ENCODE data around the gene AP3S1.
"Not testable (repeated sequence)": the region's sequence is repeated elsewhere in the genome, so short reads cannot be mapped to it uniquely, and the experiment has no call there.

Gene AP3S1

GRCh38 chr5:115841382-115842088 lies at the start of gene AP3S1, which contains the start of gene ATG12:
Gene AP3S1, plus strand, starts transcription at chr5:115841935. Its CDS starts 103 bp downstream, at chr5:115842038.
Gene ATG12, minus strand, starts transcription at chr5:115841565. Its CDS starts 13 bp downstream, at chr5:115841552.
- peaks cover 10% of the 10 kb centered on the region for H3K27me3 ChIP-seq (ENCODE audit: control insufficient read depth, insufficient read depth, low read length)
- H3K4me1 ChIP-seq (ENCODE audit: control insufficient read depth, insufficient read depth, low read length) = peaks cover 10% of the 10 kb centered on the region
- no peaks in the 10 kb centered on the region for H3K9me3 ChIP-seq (ENCODE audit: control insufficient read depth, insufficient read depth, low read length)
- no peaks in the 10 kb centered on the region for H3K36me3 ChIP-seq (ENCODE audit: control insufficient read depth, insufficient read depth, low read length)
- H3K9ac ChIP-seq (ENCODE audit: low read depth, low read length) = peak within 1 kb of the TSS; percentile 93
- peak within 1 kb of the TSS; percentile 99 for H3K4me3 ChIP-seq (ENCODE audit: low read depth, low read length)

DNA sequence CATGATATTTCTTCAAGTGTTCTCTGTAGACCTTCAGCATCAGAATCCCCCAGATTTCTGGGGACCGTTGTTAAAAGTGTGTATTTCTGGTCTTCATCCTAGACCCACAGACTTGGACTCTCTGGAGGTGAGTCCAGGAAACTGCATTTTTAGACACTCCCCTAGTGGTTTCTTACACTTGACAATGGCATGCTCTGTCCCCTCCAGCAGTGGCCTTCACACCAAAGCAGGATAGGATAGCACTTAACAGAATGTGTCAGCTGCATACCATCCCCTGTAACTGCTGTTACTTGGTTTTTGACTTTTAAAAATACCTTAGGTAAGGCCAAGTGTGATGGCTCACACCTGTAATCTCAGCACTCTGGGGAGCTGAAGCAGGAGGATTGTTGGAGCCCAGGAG lies 46.0 kb upstream of the AP3S1 start:
- H3K4me3 ChIP-seq (ENCODE audit: low read depth, low read length) = no peak overlapping the region
- no peaks in the 10 kb centered on the region for H3K36me3 ChIP-seq (ENCODE audit: control insufficient read depth, insufficient read depth, low read length)
- H3K27me3 ChIP-seq (ENCODE audit: control insufficient read depth, insufficient read depth, low read length) = no peaks in the 10 kb centered on the region
- no peaks in the 10 kb centered on the region for H3K4me1 ChIP-seq (ENCODE audit: control insufficient read depth, insufficient read depth, low read length)
- H3K9me3 ChIP-seq (ENCODE audit: control insufficient read depth, insufficient read depth, low read length) = no peaks in the 10 kb centered on the region
- H3K9ac ChIP-seq (ENCODE audit: low read depth, low read length) = no peak overlapping the region

GRCh38 chr5:115796656-115797055 lies 45.1 kb upstream of the AP3S1 start:
- H3K27me3 ChIP-seq (ENCODE audit: control insufficient read depth, insufficient read depth, low read length) = no peaks in the 10 kb centered on the region
- H3K9me3 ChIP-seq (ENCODE audit: control insufficient read depth, insufficient read depth, low read length) = no peaks in the 10 kb centered on the region
- H3K4me3 ChIP-seq (ENCODE audit: low read depth, low read length) = no peak overlapping the region
- no peak overlapping the region for H3K9ac ChIP-seq (ENCODE audit: low read depth, low read length)
- H3K36me3 ChIP-seq (ENCODE audit: control insufficient read depth, insufficient read depth, low read length) = no peaks in the 10 kb centered on the region
- no peaks in the 10 kb centered on the region for H3K4me1 ChIP-seq (ENCODE audit: control insufficient read depth, insufficient read depth, low read length)

GRCh38 chr5:115798252-115798651 lies 43.5 kb upstream of the AP3S1 start:
- H3K4me1 ChIP-seq (ENCODE audit: control insufficient read depth, insufficient read depth, low read length) = no peaks in the 10 kb centered on the region
- H3K9me3 ChIP-seq (ENCODE audit: control insufficient read depth, insufficient read depth, low read length) = no peaks in the 10 kb centered on the region
- no peaks in the 10 kb centered on the region for H3K36me3 ChIP-seq (ENCODE audit: control insufficient read depth, insufficient read depth, low read length)
- H3K27me3 ChIP-seq (ENCODE audit: control insufficient read depth, insufficient read depth, low read length) = no peaks in the 10 kb centered on the region
- H3K4me3 ChIP-seq (ENCODE audit: low read depth, low read length) = no peak overlapping the region
- no peak overlapping the region for H3K9ac ChIP-seq (ENCODE audit: low read depth, low read length)

DNA sequence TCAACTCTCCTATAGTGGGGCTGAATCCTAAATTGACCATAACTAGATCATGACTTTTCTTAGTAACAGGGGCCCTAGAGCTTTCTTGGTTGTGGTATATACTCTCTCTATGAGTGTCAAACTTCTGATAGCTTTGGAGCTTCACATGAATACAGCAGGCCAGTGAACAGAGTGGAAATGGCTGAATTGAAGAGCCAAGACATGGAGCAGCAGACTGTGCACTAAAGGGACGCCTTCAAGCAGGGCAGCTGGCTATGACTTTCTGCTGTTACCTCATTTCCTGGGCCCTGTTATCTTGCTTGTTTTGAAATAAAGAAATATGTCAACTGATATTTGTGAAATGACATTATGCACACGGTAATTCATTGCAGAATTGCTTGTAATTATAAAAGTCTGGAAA lies 41.6 kb upstream of the AP3S1 start:
- H3K36me3 ChIP-seq (ENCODE audit: control insufficient read depth, insufficient read depth, low read length) = no peaks in the 10 kb centered on the region
- H3K4me1 ChIP-seq (ENCODE audit: control insufficient read depth, insufficient read depth, low read length) = no peaks in the 10 kb centered on the region
- no peak overlapping the region for H3K4me3 ChIP-seq (ENCODE audit: low read depth, low read length)
- no peaks in the 10 kb centered on the region for H3K27me3 ChIP-seq (ENCODE audit: control insufficient read depth, insufficient read depth, low read length)
- H3K9me3 ChIP-seq (ENCODE audit: control insufficient read depth, insufficient read depth, low read length) = no peaks in the 10 kb centered on the region
- H3K9ac ChIP-seq (ENCODE audit: low read depth, low read length) = no peak overlapping the region

- Histone ChIP-seq H3K9me3 (ENCODE audit: control insufficient read depth, insufficient read depth, low read length) (no peaks in the 10 kb centered on the region), H3K9ac (ENCODE audit: low read depth, low read length) (no peak overlapping the region), H3K4me3 (ENCODE audit: low read depth, low read length) (no peak overlapping the region), H3K27me3 (ENCODE audit: control insufficient read depth, insufficient read depth, low read length) (no peaks in the 10 kb centered on the region), H3K36me3 (ENCODE audit: control insufficient read depth, insufficient read depth, low read length) (no peaks in the 10 kb centered on the region), H3K4me1 (ENCODE audit: control insufficient read depth, insufficient read depth, low read length) (no peaks in the 10 kb centered on the region)
Observed at GRCh38 chr5:115801152-115801551, 40.6 kb upstream of the AP3S1 start.

DNA sequence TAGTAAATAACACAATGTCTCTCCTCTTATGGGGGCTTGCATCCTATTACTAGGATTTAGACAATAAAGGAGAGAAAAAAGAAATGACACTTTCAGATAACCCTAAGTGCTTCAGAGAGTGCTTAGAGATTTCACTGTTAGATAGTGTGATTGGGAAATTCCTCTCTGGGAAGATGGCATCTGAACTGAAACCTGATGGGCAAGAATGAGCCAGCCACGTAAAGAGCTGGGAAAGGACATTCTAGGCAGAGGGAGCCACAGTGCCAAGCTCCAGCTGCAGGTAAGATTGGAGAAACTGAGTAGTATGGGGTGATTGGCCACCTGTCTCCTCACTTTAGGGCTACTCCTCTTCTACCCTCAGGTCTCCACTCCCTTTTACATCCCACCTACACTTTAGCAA lies 39.8 kb upstream of the AP3S1 start:
- H3K9me3 ChIP-seq (ENCODE audit: control insufficient read depth, insufficient read depth, low read length) = no peaks in the 10 kb centered on the region
- no peak overlapping the region for H3K4me3 ChIP-seq (ENCODE audit: low read depth, low read length)
- no peak overlapping the region for H3K9ac ChIP-seq (ENCODE audit: low read depth, low read length)
- H3K27me3 ChIP-seq (ENCODE audit: control insufficient read depth, insufficient read depth, low read length) = no peaks in the 10 kb centered on the region
- H3K4me1 ChIP-seq (ENCODE audit: control insufficient read depth, insufficient read depth, low read length) = no peaks in the 10 kb centered on the region
- no peaks in the 10 kb centered on the region for H3K36me3 ChIP-seq (ENCODE audit: control insufficient read depth, insufficient read depth, low read length)

DNA sequence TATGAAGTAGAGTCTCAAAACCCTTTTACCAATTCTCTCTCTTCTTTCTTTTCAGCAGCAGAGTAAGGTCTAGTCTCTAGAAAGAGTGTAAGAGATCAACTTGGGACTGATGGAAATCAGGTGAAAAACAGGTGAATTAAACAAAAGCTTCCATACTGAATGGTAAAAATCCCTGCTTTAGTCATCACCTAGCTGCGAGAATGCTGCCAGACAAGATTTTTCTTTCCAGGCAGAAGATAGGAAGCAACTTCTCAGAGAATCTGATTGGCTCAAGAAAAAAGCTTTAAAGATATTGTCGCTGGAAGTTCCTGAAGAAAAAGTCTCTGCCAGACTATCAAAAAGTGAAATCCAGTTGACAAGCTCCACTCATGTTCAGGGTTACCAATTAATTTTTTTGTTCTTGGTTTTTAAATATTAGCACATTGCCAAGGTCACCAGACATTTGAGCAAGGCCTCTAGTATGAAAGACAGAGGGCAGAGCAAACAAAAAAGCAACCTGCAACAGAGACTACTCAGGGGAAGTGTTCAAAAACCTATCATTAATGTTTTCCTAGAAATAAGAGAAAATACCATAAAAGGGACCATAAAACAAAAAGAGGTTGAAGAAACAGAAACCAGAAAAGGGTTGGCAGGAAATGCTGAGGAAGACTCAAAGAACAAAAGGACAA lies 34.6 kb upstream of the AP3S1 start:
- Histone ChIP-seq H3K36me3 (ENCODE audit: control insufficient read depth, insufficient read depth, low read length) (no peaks in the 10 kb centered on the region), H3K4me1 (ENCODE audit: control insufficient read depth, insufficient read depth, low read length) (no peaks in the 10 kb centered on the region), H3K9me3 (ENCODE audit: control insufficient read depth, insufficient read depth, low read length) (no peaks in the 10 kb centered on the region), H3K27me3 (ENCODE audit: control insufficient read depth, insufficient read depth, low read length) (no peaks in the 10 kb centered on the region), H3K9ac (ENCODE audit: low read depth, low read length) (no peak overlapping the region), H3K4me3 (ENCODE audit: low read depth, low read length) (no peak overlapping the region)

DNA sequence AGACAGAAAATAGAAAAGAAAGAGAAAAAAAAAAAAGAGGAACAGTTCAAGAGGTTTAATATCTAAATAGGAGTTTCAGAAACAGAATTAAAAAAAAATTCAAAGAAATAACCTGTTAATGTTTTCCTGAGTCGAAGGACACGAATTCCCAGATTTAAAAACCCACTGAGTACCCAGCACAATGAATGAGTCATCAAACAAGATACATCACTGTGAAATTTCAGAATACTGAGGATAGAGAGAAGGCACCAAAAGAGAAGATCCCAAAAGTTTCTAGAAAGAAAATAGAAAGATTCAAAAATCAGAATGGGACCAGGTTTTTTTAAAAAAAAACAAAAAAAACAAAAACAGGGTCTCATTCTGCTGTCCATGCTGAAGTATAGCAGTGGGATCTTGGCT lies 34.1 kb upstream of the AP3S1 start:
- H3K27me3 ChIP-seq (ENCODE audit: control insufficient read depth, insufficient read depth, low read length) = no peaks in the 10 kb centered on the region
- no peaks in the 10 kb centered on the region for H3K36me3 ChIP-seq (ENCODE audit: control insufficient read depth, insufficient read depth, low read length)
- H3K9me3 ChIP-seq (ENCODE audit: control insufficient read depth, insufficient read depth, low read length) = no peaks in the 10 kb centered on the region
- H3K4me1 ChIP-seq (ENCODE audit: control insufficient read depth, insufficient read depth, low read length) = no peaks in the 10 kb centered on the region
- H3K4me3 ChIP-seq (ENCODE audit: low read depth, low read length) = no peak overlapping the region
- H3K9ac ChIP-seq (ENCODE audit: low read depth, low read length) = no peak overlapping the region

DNA sequence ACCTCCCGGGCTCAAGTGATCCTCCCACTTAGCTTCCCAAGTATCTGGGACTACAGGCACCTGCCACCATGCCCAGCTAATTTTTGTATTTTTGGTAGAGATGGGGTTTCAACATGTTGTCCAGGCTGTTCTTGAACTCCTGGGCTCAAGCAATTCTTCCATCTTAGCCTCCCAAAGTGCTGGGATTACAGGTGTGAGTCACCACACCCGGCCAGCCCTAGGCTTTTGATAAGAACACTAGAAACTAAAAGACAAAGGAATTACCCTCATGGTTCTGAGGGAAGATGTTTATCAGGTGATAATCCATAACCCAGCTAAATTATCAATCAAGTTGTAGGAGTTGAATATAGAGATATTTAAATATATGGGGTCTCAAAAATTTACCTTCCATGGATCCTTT lies 33.7 kb upstream of the AP3S1 start:
- H3K27me3 ChIP-seq (ENCODE audit: control insufficient read depth, insufficient read depth, low read length); H3K9me3 ChIP-seq (ENCODE audit: control insufficient read depth, insufficient read depth, low read length); H3K4me3 ChIP-seq (ENCODE audit: low read depth, low read length); H3K4me1 ChIP-seq (ENCODE audit: control insufficient read depth, insufficient read depth, low read length); H3K9ac ChIP-seq (ENCODE audit: low read depth, low read length); H3K36me3 ChIP-seq (ENCODE audit: control insufficient read depth, insufficient read depth, low read length): not testable (repeated sequence)

GRCh38 chr5:115809946-115810345 lies 31.8 kb upstream of the AP3S1 start:
- Histone ChIP-seq H3K9ac (ENCODE audit: low read depth, low read length) (no peak overlapping the region), H3K4me1 (ENCODE audit: control insufficient read depth, insufficient read depth, low read length) (peaks cover 5% of the 10 kb centered on the region), H3K9me3 (ENCODE audit: control insufficient read depth, insufficient read depth, low read length) (no peaks in the 10 kb centered on the region), H3K27me3 (ENCODE audit: control insufficient read depth, insufficient read depth, low read length) (peaks cover 17% of the 10 kb centered on the region), H3K4me3 (ENCODE audit: low read depth, low read length) (no peak overlapping the region), H3K36me3 (ENCODE audit: control insufficient read depth, insufficient read depth, low read length) (no peaks in the 10 kb centered on the region)

DNA sequence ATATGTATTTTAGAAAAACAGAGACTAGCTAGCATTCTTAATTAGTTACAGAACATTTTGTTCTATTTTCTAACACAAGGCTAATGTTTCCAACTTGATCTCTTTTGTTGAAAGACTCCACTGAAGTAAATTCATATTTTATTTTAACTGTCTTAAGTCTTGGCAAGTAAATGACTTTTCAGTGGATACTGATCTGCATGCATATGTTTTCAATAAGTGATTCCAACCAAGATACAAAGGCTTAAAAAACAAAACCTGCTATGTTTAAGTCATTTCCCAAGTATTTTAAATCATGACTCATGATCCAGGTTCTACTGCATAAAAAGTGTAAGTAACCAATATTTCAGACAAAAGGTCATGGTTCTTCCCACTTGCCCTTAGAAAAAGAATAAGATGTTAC lies 31.0 kb upstream of the AP3S1 start:
- Histone ChIP-seq H3K4me1 (ENCODE audit: control insufficient read depth, insufficient read depth, low read length) (peaks cover 5% of the 10 kb centered on the region), H3K9ac (ENCODE audit: low read depth, low read length) (no peak overlapping the region), H3K9me3 (ENCODE audit: control insufficient read depth, insufficient read depth, low read length) (no peaks in the 10 kb centered on the region), H3K4me3 (ENCODE audit: low read depth, low read length) (no peak overlapping the region), H3K36me3 (ENCODE audit: control insufficient read depth, insufficient read depth, low read length) (peaks cover 2% of the 10 kb centered on the region), H3K27me3 (ENCODE audit: control insufficient read depth, insufficient read depth, low read length) (peaks cover 25% of the 10 kb centered on the region)
